H1 (cell line): ENCODE results near the gene BCL2L14. TPM values are rescaled to one million over a fixed set of nuclear protein-coding genes. Genes with fewer than 3 reads are reported as not detected.

ENCODE experiments used
- BCL11A ChIP-seq, 2 experiments: IDR thresholded peaks; one replicate each; pipeline ENCODE4 v1.6.1; 2011; ENCODE audit warnings: low read depth in 2 of 2, low read length in 2 of 2, mild to moderate bottlenecking in 2 of 2
- CEBPB ChIP-seq: IDR thresholded peaks from 2 replicates; pipeline ENCODE4 v1.6.1; 2012; ENCODE audit warnings: low read depth, low read length
- EZH2 ChIP-seq: fragments of 200-600 bp; sonication (generic); IDR thresholded peaks from 2 replicates; pipeline ENCODE4 v1.7.1; 2012; ENCODE audit warnings: low read depth, mild to moderate bottlenecking, moderate library complexity, low read length, inconsistent platforms; ENCODE audit not compliant: severe bottlenecking
- NRF1 ChIP-seq: IDR thresholded peaks from 2 replicates; pipeline ENCODE4 v1.6.1; 2011; ENCODE audit warnings: mild to moderate bottlenecking, low read depth, low read length, improper control_type of control experiment
- POU5F1 ChIP-seq: IDR thresholded peaks from 2 replicates; pipeline ENCODE4 v1.6.1; 2011; ENCODE audit warnings: low read depth, mild to moderate bottlenecking, low read length, moderate library complexity
- SIRT6 ChIP-seq: IDR thresholded peaks from one replicate; pipeline ENCODE4 v1.7.1; 2012; ENCODE audit warnings: low read length, inconsistent platforms
- SUZ12 ChIP-seq: fragments of 200-600 bp; sonication (generic); IDR thresholded peaks from 2 replicates; pipeline ENCODE4 v1.6.1; 2012; ENCODE audit warnings: mild to moderate bottlenecking, inconsistent platforms, low read length, moderate library complexity, mixed read lengths
- polyA plus RNA-seq, 7 experiments: library from polyadenylated mRNA; depleted of rRNA in 3 of 7; stranded (reverse) in 5 of 7; unstranded in 2 of 7; fragments of >200 nt in 5 of 7; fragments of 200-250 nt in 2 of 7; gene quantifications; 1 replicate in 5 of 7; 2 replicates in 1 of 7; 4 replicates in 1 of 7; pipeline versions ENCODE4 v1.2.1 to v1.2.3, GENCODE V29; 2011 to 2013; ENCODE audit warnings: missing spikeins in 2 of 7, mixed read lengths in 2 of 7
- total RNA-seq: library from RNA; stranded (reverse); fragmentation: NEBNext Ultra II Directional; extraction: Animal tissue kit (Norgen Biotek cat#: 25700); gene quantifications from 2 replicates; pipeline ENCODE4 v1.2.1, GENCODE V29; 2021

The BCL2L14 gene
- total and polyA plus RNA-seq, 2 of the 8 experiments (the other 6 are each of a cell fraction or from before 2014, with no cell fraction given) = 0.80 to 2.4 TPM

DNA sequence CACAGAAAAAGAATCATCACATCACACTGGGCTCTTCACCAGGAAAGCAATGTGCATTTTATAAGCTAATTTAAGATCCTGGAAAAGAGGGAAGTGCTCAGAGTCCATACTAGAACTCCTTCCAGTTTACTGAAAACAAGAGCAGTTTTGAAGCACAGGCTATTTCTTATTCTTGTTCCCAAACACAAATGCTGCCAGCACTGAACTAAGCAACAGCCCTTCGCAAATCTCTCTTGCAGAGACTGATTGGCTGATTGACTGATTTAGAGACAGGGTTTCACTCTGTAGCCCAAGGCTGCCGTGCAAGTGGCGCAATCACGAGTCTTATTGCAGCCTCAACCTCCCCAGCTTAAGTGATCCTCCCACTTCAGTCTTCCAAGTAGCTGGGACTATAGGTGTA, 44.8 kb downstream of the BCL2L14 start (continued):
- TF ChIP-seq POU5F1 (no peak), CEBPB (no peak), NRF1 (no peak), SIRT6 (no peak), SUZ12 (no peak), BCL11A (IDR thresholded peaks at IDR 0.05; ENCODE audit: low read depth in 2 of 2, low read length in 2 of 2) (no peak), EZH2 (no peak)
- TF ChIP-seq, all 59 proteins: peak for 0
